Hematopoietic multipotent progenitor cell treated with erythropoietin and hydrocortisone succinate and interleukin-3 and kit ligand, for 17 days (in vitro differentiated cells): ENCODE measurements around the gene RAB40A.
"Not testable (repeated sequence)": the region's sequence is repeated elsewhere in the genome, so short reads cannot be mapped to it uniquely, and the experiment has no call there.

Experiments used
- DNase-seq: peaks from one replicate; pipeline ENCODE4 v3.0.0-alpha.2; 2015; ENCODE audit warnings: low spot score

RAB40A gene

GRCh38 chrX:103461156-103461555 lies 58.1 kb downstream of the RAB40A start:
- no peak for DNase-seq

GRCh38 chrX:103460001-103460755 lies 59.1 kb downstream of the RAB40A start:
- not testable (repeated sequence) for DNase-seq

- DNase-seq: no peak
Observed at GRCh38 chrX:103453655-103454054, 65.6 kb downstream of the RAB40A start.
